22Rv1 (cell line): ENCODE results near the gene SETD7.

Experiments used
- H3K27ac ChIP-seq: fragments of 450-650 bp; 2 replicates; pipeline ENCODE4 v1.5.1; 2017
- ZFX ChIP-seq: fragments of 450-650 bp; IDR thresholded peaks from 2 replicates; pipeline ENCODE4 v1.6.1; 2017; ENCODE audit warnings: antibody characterized with exemption, borderline replicate concordance
- TF ChIP-seq, protein P1 (sequence below): fragments of 450-650 bp; IDR thresholded peaks from 2 replicates; pipeline ENCODE4 v1.5.1; 2017; ENCODE audit warnings: mild to moderate bottlenecking

The SETD7 gene

DNA sequence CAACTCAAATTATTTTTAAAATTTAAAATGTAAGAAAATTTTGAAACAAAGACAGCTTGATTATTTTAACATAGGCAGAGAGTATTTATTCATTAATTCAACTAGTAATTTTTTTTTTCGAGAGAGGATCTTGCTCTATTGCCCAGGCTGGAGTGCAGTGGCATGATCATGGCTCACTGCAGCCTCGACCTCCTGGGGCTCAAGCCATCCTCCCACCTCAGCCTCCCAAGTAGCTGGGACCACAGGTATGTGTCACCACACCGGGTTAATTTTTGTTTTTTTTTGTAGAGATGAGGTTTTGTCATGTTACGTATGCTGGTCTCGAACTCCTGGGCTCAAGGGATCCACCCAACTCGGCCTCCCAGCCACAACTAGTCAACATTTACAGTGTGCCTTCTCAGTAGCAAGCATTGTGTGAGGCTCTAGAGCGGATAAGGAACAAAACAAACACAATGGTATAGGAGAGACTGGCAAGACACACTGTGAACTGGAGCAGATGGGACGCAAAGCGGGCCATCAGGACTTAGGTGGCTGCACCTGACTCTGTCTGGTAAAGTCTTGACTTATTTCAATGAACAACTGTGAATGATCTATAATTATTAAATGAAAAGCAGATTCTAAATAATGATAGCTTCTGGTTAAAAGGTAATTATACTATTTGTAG is 21.6 kb downstream of the SETD7 start:
- TF ChIP-seq, protein P1, sequence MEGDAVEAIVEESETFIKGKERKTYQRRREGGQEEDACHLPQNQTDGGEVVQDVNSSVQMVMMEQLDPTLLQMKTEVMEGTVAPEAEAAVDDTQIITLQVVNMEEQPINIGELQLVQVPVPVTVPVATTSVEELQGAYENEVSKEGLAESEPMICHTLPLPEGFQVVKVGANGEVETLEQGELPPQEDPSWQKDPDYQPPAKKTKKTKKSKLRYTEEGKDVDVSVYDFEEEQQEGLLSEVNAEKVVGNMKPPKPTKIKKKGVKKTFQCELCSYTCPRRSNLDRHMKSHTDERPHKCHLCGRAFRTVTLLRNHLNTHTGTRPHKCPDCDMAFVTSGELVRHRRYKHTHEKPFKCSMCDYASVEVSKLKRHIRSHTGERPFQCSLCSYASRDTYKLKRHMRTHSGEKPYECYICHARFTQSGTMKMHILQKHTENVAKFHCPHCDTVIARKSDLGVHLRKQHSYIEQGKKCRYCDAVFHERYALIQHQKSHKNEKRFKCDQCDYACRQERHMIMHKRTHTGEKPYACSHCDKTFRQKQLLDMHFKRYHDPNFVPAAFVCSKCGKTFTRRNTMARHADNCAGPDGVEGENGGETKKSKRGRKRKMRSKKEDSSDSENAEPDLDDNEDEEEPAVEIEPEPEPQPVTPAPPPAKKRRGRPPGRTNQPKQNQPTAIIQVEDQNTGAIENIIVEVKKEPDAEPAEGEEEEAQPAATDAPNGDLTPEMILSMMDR, result no peak
- no peak for TF ChIP-seq ZFX

DNA sequence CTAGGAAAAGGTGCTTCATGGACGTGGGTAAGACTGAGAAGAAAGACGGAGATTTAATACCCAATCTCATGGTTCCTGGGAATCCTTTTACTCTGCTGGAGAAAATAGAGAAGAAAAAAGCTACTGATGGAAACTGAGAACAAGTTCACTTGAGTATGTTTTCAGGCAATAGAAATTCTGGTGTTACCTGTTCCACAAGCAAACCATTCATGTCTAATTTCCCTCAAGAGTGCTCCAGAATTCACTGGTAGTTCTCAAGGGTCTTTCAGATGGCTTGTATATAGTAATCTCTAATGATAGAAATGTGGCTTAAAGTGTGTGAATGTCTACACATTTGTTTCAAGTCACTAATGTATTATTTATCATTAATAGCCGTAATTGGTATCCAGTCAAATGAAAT is 22.5 kb downstream of the SETD7 start:
- peak overlapping the region; percentile 94; the same call in 1 of the 2 replicates for H3K27ac ChIP-seq
- no peak for TF ChIP-seq ZFX
- TF ChIP-seq, protein P1, result no peak

More for the DNA sequence above, 21.6 kb downstream of the SETD7 start:
- peak overlapping the region; percentile 94 for H3K27ac ChIP-seq

DNA sequence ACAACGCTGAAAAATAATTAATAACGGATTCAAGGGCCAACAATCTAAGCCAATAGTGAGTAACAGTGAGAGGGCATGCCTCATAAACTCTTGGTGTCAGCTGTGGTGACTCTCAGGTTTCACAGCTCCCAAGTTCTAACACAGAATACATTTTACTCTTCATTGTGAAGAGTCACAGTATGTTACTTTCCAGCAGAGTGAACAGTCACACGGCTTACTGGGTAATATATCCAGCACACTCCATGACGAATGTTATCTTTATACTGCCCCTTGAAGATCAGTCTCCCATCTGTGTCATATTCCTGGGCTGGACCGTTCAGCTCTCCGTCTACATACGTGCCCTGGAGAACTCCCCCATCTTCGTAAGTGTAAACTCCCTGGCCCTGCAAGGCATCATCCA is 23.1 kb downstream of the SETD7 start:
- no peak for TF ChIP-seq ZFX
- TF ChIP-seq, protein P1, result no peak
- H3K27ac ChIP-seq, result no peak overlapping the region; the same call in 1 of the 2 replicates

DNA sequence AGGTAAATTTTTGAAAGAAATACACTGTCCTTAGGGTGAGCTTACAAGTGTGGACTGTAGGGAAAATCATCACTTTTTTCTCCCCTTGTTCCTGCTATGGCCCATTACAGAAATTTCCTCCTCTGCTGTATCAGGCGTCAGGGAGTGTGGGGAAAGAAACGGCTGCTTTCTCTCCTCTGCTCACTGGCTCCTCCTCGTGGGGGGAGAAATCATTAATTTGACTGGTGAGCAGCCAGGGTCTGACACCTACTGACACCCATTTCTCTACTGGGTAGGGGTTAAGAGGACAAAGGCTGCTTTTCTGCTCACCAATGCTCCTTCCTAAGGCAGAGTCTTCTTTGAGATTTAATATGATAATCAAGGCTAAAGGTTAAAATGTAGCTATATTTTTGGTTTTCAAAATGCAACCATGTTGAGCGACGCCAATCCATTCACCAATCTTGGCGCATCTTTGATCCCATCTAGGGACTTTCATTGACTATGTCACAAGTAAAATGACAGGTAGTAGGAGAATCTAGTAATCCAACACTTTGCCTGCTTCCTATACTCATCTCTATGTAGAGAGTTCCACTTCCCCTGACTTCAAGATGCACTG is 25.1 kb downstream of the SETD7 start:
- TF ChIP-seq ZFX, result no peak
- TF ChIP-seq, protein P1, result peak; percentile 86
- H3K27ac ChIP-seq, result no peak overlapping the region

DNA sequence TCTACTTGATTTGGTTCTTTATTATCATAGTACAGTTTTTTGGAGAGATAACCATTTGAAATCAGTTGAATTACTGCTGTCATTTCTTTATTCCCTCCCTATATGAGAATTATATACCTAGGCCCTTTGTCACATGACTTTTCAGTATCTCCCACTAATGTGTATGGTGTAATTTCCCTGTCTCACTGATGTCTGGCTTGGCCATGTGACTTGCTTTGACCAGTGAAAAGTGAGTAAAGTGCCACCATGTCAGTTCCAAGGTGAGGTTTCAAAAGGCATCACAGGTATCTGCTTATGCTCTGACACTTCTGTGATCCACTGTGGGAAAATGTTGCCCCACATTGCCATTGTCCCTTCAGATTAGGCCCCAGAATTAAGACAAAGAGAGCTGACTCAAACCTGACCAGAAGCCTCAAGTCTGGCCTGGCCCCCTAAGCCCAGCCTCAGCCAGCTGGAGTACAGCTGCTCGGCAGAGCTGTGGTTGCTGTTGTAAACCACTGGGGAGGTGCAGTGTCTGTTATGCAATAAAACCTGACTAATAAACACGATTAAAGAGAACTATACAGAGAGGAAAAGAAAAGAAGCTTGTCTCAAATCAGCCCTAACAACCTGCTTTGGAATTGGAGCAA is 27.5 kb downstream of the SETD7 start:
- TF ChIP-seq, protein P1, result no peak
- no peak for TF ChIP-seq ZFX
- H3K27ac ChIP-seq, result no peak overlapping the region

DNA sequence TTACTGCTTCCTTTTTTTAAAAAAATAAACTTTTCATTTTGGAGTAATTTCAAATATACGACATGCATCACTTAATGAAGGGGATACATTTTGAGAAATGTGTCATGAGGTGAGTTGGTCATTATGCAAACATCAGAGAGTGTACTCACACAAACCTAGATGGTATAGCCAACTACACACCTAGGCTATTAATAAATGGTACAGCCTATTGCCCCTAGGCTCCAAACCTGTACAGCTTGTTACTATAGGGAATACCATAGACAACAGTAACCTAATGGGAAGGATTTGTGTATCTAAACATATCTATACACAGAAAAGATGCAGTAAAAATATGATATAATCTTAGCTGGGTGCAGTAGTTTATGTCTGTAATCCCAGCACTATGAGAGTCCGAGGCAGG is 29.1 kb downstream of the SETD7 start:
- H3K27ac ChIP-seq, result peak overlapping the region; percentile 66
- no peak for TF ChIP-seq ZFX
- TF ChIP-seq, protein P1, result no peak

DNA sequence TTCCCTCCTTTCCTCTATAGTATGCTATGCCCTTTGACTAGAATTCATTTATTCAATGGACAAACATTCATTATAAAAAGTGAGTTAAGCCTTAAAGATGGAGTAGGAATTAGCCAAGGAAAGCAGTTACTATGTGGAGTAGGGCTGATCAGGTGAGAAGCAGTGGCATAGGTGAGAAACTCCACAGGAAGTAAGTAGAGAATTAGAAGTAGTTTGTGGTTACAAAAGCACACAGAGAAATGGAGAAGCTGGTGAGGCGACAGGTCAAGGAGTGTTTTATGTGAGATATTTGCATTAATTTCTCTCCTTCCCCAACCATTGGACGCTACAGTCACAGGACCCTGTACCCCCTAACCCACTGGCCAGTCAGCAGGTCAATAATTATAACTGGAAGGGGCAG is 30.6 kb downstream of the SETD7 start:
- H3K27ac ChIP-seq, result 0 out of 2 replicates have a peak overlapping the region, but pooled peaks have one; percentile 66
- TF ChIP-seq ZFX, result no peak
- TF ChIP-seq, protein P1, result no peak
